ENCODE measurements around the gene FMNL1. TPM values are rescaled to one million over a fixed set of nuclear protein-coding genes. Genes with fewer than 3 reads are reported as not detected.

The FMNL1 gene
- total RNA-seq, 1 donor from 2014 or later, result 87.0 TPM

DNA sequence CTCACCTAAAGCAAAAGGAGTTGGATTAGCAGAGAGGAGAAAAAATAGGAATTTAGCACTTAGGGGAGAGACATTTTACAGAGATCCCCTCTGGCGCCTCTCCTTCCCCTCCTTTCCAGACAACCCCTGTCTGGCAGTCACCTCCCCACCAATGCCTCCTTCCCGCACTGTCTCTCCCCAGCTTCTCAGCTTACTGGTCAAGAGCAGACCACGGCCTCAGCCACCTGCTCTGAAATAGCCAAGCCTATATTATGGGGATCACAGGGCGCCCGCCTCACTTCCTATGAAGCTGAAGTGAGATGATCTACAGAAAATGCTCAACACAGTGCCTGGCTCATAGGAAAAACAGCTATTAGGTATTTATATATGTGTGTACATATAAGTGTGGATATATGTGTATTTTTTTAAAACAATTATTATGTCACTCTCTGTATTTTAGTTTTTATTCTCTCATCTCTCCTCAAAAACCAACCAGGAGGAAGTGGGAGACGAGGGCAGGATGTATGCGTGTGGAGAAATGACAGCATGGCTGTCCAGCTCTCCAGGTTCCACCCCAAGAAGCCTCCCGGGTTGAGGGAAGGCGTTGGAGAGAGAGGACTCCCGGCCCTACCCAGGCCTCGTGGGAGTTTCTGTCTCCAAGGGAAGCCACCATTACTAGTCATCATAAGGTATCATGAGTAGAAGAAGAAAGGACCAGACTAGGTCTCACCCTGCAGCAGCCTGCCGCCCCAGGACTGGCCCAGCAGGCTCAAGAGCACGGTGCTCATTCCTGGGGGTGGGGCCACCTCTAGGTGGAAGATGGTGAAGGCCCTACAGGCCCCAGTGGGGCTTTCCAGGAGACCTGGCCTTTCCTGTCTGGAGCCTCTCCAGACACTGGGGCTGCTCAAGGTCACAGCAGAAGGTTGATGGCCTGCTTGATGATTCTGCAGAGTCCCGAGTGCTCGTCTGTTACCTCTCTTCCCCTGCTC lies 67.9 kb downstream of the FMNL1 start:
- H3K27me3 ChIP-seq (ENCODE audit: low read depth), result no peaks in the 10 kb centered on the region
- no peaks in the 10 kb centered on the region for H3K9me3 ChIP-seq
- peak overlapping the region; percentile 20 for H3K27ac ChIP-seq
- ATAC-seq, result peak; percentile 3 to 33
- H3K36me3 ChIP-seq, result peaks cover 60% of the 10 kb centered on the region
- DNase-seq, result no peak
- intact Hi-C loops (cut with DNase I), result no loop called here
- TF ChIP-seq, protein P1, sequence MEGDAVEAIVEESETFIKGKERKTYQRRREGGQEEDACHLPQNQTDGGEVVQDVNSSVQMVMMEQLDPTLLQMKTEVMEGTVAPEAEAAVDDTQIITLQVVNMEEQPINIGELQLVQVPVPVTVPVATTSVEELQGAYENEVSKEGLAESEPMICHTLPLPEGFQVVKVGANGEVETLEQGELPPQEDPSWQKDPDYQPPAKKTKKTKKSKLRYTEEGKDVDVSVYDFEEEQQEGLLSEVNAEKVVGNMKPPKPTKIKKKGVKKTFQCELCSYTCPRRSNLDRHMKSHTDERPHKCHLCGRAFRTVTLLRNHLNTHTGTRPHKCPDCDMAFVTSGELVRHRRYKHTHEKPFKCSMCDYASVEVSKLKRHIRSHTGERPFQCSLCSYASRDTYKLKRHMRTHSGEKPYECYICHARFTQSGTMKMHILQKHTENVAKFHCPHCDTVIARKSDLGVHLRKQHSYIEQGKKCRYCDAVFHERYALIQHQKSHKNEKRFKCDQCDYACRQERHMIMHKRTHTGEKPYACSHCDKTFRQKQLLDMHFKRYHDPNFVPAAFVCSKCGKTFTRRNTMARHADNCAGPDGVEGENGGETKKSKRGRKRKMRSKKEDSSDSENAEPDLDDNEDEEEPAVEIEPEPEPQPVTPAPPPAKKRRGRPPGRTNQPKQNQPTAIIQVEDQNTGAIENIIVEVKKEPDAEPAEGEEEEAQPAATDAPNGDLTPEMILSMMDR (IDR thresholded peaks at IDR 0.05), result no peak
- no peak overlapping the region for H3K4me3 ChIP-seq
- H3K4me1 ChIP-seq, result peaks cover 70% of the 10 kb centered on the region

DNA sequence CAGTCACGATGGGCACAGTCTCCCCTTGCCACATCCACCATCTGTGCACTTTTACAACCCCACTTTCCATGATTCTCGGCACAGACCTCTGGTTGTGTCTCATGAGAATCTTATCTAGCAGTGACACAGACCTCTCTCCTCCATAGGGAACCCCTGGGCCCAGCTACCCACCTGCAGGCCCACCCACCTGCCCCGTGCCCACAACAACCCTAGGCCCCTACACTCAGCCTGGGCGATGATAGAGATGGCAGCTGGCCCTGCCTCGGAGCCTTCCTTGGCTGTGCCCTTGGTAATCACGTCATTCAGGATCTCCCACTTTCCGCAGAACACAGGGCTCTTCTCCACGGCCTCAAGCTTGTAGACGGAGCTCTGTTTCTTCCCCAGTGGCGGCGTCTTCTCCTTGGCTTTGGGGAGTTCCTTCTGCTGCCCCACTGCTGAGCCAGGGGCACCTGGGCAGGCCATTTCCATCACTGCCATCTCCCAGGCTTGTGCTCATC lies 68.6 kb downstream of the FMNL1 start:
- no peak for ATAC-seq
- peaks cover 52% of the 10 kb centered on the region for H3K36me3 ChIP-seq
- no peaks in the 10 kb centered on the region for H3K9me3 ChIP-seq
- peak overlapping the region; percentile 21 for H3K27ac ChIP-seq
- DNase-seq, result no peak
- intact Hi-C loops (cut with DNase I), result no loop called here
- no peaks in the 10 kb centered on the region for H3K27me3 ChIP-seq (ENCODE audit: low read depth)
- TF ChIP-seq, protein P1 (IDR thresholded peaks at IDR 0.05), result no peak
- peaks cover 77% of the 10 kb centered on the region for H3K4me1 ChIP-seq
- H3K4me3 ChIP-seq, result no peak overlapping the region

DNA sequence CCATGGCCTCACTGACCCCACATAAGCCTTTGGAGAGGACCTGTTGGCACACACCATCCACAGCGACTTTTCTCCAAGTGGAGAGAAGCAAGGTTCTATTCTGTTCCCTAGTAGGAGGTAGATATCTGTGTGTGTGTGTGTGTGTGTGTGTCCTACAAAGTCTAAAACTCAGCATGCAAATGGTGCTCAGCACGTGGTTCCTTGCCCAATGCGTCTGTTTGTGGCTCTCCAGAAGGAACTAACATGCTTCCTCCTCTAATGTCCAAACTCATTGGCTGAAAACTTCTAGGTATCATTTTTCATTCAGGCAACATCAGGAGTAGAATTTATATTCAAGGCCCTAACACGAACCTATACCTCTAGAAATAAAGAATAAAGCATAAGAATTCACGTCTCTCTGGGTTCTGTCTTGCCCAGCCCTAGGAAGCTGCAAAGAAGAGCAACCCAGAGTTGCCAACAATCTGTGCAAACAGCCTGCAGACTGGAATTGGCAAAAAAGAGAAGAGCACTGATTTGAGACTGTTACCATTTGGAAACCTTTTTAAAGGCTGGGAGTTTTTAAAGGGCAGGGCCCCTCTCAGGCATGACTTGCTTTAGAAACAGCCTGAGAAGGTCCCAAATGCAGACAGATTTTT lies 69.6 kb downstream of the FMNL1 start:
- H3K27me3 ChIP-seq (ENCODE audit: low read depth), result no peaks in the 10 kb centered on the region
- peaks cover 87% of the 10 kb centered on the region for H3K4me1 ChIP-seq
- H3K9me3 ChIP-seq, result no peaks in the 10 kb centered on the region
- H3K36me3 ChIP-seq, result peaks cover 43% of the 10 kb centered on the region
- no peak overlapping the region for H3K4me3 ChIP-seq
- intact Hi-C loops (cut with DNase I), result no loop called here
- DNase-seq, result peak; percentile 70
- TF ChIP-seq, protein P1 (IDR thresholded peaks at IDR 0.05), result no peak
- peak in 1 of 2 donors; percentile 25 for ATAC-seq
- H3K27ac ChIP-seq, result no peak overlapping the region

DNA sequence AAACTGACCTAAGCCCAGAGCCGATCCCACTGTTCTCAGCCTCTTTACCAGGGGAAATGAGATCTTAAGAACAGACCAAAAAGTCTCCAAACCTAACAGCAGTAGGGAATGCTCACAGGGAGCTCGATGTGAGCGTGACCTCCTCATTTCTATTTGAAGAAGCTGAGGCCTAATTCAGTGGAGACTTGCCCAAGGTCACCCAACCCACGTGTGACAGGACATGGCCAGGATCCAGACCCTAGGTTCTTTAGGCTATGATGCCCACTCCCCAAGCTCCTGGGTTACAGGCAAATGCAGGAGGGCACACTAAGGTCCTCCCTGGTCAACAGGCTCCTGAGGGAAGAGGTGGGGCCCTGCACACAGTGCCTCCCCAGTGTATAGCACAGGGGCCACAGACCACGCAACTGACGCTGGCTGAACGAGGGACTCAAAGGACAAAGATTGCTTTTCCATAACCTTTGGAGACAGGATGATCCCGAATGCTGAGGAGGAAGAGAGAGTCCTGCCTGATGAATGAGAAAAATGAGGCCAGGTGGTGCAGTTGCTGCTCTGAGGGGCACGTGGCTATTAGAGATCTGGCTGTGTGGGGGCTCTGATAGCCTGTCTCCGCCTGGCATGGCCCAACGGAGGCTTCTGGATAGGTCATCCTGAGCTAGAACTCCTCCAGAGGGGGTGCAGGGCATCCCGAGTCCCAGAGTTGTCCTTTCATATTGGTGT lies 71.2 kb downstream of the FMNL1 start:
- no peak overlapping the region for H3K4me3 ChIP-seq
- H3K27me3 ChIP-seq (ENCODE audit: low read depth), result no peaks in the 10 kb centered on the region
- peaks cover 100% of the 10 kb centered on the region for H3K4me1 ChIP-seq
- DNase-seq (no peak), ATAC-seq (no peak)
- H3K27ac ChIP-seq, result peak overlapping the region; percentile 76
- H3K36me3 ChIP-seq, result peaks cover 27% of the 10 kb centered on the region
- TF ChIP-seq, protein P1 (IDR thresholded peaks at IDR 0.05), result no peak
- no peaks in the 10 kb centered on the region for H3K9me3 ChIP-seq
- intact Hi-C loops (cut with DNase I), result no loop called here

All from lower lobe of right lung (tissue), 2 donors.